Fibroblast of the conjunctiva (primary cell): Measurements from ENCODE around the gene LYZL1.
"Not testable (repeated sequence)": the region's sequence is repeated elsewhere in the genome, so short reads cannot be mapped to it uniquely, and the experiment has no call there.

Experiments used
- DNase-seq: peaks from one replicate; pipeline ENCODE4 v3.0.0-alpha.2; 2010; ENCODE audit warnings: low read depth

LYZL1 gene

DNA sequence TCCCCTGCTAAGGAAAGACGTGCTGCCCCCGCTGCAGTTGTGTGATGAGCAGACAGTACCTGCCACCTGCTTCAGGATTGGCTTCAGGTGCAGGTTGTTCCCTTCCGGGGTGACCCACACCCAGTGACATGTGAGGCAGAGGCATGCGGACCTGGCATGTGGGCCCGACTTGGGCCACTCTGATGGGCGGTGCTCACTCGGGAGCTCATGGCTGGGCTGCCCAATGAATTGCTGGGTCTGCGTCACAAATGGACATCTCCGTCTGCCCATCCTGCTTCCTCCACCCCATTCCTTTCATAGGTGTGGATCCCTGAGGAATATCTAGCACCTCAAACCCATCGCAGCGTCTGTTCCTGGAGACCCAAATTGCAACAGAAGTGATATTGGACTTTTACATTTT lies 19.3 kb downstream of the LYZL1 start:
- not testable (repeated sequence) for DNase-seq

- no peak for DNase-seq
Observed at GRCh38 chr10:29309465-29309864, 20.6 kb downstream of the LYZL1 start.

GRCh38 chr10:29310463-29310862 lies 21.6 kb downstream of the LYZL1 start:
- DNase-seq = not testable (repeated sequence)

DNA sequence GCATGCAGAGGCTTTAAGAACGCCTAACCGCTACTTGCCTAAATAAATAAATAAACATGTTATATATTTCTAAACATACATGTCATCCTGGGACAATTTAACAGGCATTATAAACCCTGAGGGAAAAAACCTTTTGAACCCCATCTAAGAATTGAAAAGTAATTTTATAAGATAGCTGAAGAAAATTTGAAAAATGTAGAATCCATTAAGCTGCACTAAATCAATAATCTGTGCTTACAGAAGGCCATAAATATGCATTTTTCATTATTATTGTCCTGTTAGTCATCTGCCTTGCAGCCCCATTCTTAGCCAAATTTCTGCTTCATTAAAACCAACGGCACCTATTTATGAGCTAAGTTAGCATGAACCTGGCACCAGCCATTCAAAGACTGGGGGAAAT lies 24.2 kb downstream of the LYZL1 start:
- DNase-seq = no peak

DNA sequence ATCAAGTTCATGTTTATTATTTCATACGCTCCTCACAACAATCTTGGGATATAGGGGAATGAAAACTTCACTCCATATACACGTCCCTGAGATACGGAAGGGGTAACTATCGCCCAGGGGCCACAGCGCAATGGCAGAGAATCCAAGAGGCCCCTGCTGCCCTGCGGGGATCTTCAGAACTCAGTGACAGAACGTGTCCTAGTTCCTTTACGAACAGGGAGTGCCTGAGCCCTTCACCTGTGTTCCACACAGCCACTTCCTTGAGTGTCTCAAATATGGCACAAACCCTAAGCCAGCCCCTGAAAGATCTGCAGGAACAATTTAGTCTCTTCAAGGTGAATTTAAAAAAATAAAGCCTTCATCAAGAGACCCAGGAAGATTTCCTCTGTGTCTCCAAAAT lies 25.9 kb downstream of the LYZL1 start:
- no peak for DNase-seq

GRCh38 chr10:29315814-29316213 lies 26.9 kb downstream of the LYZL1 start:
- DNase-seq = no peak

DNA sequence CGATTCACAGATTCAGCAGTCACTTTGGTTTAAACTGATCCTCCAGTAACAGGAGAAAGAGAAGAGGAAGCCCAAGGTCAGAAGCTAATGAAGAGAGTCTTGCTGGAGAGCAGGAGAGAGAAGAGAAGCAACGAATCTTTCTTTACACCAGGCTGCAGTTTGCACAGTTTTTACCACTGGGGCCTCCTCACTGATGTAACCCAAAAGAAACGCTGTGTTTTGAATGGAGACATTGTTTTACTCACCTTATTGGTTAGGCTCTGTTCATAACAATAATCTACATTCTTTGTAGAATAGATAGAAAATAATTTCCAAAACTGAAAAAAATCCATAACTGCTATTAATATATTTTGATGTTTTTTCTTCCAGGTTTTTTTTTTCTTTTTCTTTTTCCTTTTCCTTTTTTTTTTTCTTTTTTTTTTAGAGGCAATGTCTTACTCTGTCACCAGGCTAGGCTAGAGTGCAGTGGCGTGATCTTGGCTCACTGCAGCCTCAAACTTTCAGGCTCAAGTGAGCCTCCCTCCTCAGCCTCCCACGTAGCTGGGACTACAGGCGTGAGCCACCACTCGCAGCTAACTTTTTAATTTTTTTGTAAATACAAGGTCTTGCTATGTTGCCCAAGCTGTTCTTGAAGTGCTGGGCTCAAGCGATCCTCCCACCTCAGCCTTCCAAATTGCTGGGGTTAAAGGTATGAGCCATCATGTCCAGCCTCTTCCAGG lies 27.6 kb downstream of the LYZL1 start:
- no peak for DNase-seq

GRCh38 chr10:29317027-29317420 lies 28.2 kb downstream of the LYZL1 start:
- no peak for DNase-seq

GRCh38 chr10:29317423-29318021 lies 28.7 kb downstream of the LYZL1 start:
- DNase-seq = no peak

- DNase-seq = not testable (repeated sequence)
Observed at GRCh38 chr10:29318141-29319071, 29.5 kb downstream of the LYZL1 start.

- DNase-seq = no peak
Observed at GRCh38 chr10:29319205-29319781, 30.4 kb downstream of the LYZL1 start.

DNA sequence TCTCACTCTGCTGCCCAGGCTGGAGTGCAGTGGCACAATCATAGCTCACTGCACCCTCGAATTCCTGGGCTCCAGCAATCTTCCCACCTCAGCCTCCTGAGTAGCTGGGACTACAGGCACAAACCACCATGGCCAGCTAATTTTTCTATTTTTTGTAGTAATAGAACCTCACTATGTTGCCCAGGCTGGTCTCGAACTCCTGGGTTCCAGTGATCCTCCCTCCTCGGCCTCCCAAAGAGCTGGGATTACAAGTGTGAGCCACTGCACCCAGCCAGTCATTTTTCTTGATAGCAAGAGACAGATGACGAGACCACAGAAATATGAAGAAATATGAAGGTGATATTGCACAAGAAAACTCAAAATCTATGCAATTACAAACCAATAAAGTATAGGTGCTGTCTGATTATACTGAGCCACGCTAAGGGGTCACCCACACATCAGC lies 31.8 kb downstream of the LYZL1 start:
- DNase-seq = not testable (repeated sequence)

DNA sequence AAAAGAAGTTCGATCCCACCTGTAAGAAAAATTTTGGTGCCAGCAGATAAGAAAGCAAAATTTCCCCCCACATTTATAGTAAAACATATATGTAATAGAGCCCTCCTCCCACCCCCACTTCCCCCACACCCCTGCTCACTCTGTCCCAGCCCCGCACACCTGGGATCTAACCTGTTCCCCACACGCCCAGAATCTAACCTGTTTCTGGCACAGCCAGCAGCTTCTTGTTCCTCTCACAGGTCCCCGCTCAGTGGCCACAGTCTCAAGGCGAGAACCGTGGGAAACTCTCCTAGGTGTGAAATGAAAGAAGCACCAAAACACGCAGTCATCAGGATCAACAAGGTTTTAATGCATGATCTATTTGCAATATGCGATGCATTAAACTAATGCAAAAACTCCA lies 32.8 kb downstream of the LYZL1 start:
- DNase-seq = no peak

GRCh38 chr10:29322918-29323317 lies 34.0 kb downstream of the LYZL1 start:
- DNase-seq = no peak

GRCh38 chr10:29323367-29323766 lies 34.5 kb downstream of the LYZL1 start:
- no peak for DNase-seq

- DNase-seq = no peak
Observed at GRCh38 chr10:29324220-29324841, 35.5 kb downstream of the LYZL1 start.

GRCh38 chr10:29326299-29326698 lies 37.4 kb downstream of the LYZL1 start:
- DNase-seq = no peak

GRCh38 chr10:29326886-29327745 lies 38.2 kb downstream of the LYZL1 start:
- no peak for DNase-seq

GRCh38 chr10:29327746-29328102 lies 38.9 kb downstream of the LYZL1 start:
- DNase-seq = no peak

DNA sequence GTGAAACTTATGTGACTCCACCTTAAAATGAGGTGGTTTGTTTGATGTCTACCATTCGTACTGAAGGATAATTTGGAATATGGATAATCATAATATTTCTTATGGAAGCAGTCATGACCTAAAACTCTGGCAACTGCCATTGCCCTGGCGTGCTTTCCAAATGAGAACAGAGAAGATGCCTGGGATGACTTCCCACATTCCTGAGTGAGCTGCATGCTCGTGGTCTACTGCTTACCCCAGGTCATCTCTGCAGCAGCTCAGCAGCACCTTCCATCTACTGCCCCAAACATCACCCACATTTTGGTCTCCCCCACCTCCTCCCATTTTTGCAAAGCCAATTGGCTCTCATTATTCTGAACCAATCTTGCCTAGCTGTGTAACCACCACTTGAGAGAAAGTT lies 40.1 kb downstream of the LYZL1 start:
- DNase-seq = no peak

DNA sequence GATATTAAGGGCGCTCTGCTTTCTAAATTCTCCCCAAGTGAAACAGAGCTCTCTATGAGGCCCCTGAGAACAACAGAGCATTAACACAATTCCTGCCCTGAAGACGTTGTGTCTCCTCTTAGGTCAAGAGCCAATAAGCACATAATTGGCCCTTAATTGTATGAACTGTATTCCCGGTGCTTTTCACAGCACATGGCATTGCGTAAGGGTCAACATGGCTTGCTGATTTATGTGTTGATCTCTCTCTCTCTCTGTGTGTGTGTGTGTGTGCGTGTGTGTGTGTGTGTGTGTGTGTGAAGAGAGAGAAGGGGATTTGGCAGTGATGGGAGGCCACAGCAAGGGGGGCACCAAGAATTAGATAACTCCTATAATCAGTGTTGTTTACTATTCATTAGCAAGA lies 40.5 kb downstream of the LYZL1 start:
- no peak for DNase-seq
